Measurements from ENCODE around the gene AMZ1.
A peak's percentile ranks its signal among the peaks of the same experiment; 100 is the strongest.

AMZ1 gene

DNA sequence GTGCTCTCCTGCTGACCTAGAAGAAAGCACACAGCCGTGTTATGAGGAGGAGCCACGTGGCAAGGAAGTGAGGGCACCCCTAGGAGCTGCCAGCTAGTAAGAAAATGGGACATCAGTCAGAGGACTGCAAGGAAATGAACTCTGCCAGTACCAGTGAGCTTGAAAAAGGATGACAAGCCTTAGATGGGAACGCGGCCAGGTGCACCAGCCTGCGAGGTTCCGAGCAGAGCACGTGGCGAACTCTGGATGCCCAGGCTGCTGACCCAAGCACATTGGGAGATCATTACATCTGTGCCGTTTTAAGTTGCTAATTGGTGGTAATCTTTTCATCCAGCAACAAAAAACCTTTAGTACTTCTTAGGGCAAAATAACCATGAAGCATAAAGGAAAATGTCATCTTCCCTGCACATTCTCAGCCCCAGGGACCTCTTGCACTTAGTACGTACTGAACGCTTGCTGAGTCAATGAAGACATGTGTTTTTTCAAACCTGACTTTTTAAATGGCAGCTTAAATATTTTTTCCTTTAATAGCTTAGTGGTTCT is 69.4 kb downstream of the AMZ1 start:
- no peak for DNase-seq

DNA sequence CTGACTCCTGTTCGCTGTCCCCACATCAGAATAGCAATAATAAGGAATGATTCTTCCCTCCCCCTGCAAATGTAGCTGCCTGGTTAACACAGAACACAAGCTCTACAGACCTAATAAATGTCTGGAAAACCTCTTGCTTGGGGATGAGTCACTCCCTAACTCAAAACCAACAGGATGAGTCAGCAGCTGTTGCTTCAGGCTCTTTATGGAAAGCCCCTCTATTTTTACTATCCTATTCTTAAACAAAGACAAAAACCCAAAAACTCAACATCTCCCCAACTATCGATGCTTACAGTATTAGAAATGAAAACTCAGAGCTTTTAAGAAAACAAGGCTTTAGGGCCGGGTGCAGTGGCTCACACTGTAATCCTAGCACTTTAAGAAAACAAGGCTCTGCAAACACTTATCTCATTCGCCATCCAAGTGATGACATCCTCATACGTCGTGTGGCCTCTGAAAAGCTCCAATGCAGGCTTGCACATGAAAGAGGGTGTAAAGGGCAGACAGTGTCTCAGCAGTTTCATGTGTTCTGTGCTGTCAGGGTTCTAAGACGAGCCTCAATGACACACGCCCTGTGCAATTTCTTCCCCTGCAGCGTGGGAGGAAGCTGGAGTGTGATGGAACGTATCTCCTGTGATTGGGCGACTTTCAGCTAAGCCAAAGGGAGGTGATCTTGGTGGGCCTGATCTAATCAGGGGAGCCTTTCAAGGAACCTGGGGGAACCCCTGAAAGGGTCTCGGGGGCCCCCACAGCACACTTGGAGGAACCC is 70.1 kb downstream of the AMZ1 start:
- DNase-seq: peak; percentile 88

DNA sequence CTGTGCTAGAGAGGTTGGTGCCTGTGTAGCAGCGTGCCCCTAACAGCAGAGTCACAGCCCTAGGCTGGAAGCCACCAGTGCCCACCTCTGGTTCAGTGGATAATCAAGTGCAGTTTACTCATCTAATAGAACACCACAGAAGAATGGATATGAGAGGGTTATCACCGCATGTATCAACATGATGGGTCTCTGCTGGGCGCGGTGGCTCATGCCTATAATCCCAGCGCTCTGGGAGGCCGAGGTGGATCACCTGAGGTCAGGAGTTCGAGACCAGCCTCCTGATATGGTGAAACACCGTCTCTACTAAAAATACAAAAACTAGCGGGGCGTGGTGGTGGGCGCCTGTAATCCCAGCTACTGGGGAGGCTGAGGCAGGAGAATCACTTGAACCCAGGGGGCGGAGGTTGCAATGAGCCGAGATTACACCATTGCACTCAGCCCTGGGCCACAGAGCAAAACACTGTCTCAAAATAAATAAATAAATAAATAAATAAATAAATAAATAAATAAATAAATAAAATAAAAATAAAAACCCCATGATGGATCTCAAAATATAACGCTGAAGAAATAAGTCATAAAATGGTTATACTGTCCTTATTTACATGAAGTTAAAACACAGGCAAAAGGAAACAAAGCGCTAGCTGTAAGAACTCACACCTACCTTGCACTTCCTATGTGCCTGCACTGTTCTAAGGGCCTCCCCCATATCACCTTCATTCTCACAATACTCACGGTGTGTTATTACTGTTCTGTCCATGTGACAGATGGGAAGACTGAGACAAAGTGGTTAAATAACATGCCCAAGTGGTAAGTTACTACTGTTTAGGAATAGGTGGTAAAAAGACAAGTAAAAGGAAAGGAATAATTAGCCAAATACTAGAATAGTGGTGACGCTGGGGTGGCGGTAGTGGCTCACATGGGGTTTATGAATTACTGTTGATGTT is 70.9 kb downstream of the AMZ1 start:
- DNase-seq: no peak

DNA sequence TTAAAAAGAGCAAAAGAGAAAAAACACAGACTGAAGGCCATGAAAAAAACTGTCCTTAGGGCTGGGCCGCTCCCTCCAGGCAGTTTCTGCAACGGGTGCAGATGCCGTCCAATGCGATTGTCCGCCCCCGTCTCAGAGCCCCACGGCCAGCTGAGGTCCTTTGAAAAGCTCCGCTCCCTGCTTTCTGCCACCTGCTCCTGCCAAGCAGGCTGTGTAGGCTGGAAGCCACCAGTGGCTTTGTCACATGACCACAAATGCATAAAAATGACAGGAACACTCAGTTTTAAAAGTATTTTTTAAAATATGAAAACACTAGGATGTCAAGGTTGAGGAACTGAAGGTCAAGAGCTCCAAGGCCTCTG is 71.7 kb downstream of the AMZ1 start:
- DNase-seq: no peak

DNA sequence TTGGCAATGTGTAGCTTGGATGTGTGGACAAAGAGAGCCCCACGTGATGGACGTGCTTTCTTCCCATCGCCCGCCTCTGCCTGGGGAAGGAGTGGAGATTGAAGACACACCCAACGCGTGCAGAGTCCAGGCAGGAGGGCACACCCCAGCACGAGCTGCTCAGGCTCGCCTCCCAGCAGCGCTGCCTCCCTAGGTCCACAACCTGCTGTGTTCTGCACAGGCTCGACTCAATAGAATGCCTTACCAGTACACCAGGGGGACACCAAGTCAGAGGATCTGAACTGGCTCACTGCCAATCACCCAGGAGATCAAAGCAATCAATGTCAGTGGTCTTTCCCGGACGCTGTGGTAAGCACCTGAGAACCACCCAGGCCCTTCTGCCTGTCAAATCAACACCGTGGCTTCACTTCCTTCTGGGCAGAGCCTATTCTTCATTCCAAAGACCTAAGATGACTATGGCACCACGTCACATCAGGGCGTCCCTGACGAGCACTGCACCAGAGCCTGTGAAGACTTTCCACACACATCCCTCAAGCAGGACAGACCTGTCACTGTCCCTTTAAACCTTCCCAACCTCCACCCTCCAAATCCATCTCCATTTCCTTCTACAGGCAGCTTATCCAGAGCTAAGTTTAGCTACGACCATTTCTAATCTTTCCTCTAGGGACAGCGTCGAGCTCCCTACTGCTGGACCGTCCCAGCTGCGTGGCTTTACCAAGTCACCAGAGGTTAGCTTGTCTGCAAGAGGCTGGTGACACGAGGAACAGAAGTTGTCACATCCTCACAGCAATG is 72.3 kb downstream of the AMZ1 start:
- DNase-seq: no peak

DNA sequence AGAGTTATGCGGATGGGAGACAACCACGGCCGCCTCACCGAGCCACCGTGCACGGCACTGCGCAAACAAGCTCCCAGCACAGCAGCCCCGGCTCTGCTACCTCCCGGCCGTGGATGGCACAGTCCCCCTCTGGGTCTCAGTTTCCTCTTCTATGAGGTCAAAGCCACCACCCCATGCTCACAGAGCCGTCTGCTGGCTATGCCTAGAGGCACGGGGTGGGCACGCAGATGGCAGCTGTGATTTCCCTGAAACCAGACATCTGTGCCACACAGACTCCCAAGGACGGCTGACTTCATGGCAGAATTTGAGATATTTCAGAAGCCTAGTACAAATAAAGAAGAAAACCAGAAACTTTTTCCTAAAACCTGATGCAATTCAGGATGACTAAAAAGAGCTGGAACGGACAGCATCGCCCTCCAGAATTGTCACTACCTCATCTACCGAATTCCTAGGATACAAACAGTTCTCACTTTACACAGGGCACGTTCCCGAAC is 73.2 kb downstream of the AMZ1 start:
- no peak for DNase-seq

DNA sequence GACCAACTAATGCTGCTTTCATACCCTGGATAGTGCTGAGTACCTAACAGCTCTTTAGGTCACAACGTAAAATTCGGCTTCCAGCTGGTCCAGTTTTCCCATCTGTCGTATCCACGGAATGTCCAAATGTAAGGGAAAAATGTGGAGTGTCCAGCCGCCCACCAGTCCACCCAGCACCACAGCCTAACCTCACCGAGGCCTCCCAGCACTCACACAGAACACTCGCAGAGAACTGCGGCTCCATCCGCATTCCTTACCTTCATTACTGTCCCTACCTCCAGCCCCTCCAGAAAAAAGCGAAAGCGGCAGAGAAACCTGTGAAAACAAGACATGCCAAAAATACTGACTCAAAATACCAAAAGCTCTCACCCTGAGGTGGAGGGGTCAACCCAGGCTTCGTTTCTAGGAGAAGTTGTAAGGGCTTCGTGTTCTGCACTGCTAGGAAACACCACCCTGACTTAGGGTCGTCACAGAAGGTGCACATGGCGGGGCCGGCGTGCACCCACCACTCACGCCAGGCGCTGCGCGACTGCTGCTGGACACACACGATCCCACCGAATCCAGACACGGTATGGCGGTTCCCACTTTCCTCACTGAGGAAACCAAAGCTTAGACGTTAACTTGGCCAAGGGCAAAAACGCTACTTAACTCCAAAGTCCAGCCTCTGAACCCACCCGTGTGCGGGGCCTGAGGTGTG is 73.9 kb downstream of the AMZ1 start:
- no peak for DNase-seq

DNA sequence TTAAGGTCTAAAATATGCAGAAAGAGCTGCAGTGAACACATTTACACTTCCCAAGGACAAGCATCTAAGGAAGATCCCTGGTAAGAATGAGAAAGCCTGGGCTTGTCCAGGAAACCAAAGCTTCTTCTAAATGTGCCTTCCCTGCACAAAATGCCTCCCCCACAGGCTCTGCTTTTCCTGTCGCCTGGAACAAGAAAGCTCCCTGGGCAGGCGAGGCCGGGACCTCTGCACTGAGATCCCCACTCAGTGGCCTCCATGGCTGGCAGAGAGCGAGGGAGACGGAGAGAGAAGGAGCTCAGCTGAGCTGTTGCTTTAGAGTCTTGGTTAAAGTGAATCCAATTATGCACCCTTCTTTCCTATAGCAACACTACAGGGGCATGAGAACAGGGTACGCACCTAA is 75.6 kb downstream of the AMZ1 start:
- no peak for DNase-seq

DNA sequence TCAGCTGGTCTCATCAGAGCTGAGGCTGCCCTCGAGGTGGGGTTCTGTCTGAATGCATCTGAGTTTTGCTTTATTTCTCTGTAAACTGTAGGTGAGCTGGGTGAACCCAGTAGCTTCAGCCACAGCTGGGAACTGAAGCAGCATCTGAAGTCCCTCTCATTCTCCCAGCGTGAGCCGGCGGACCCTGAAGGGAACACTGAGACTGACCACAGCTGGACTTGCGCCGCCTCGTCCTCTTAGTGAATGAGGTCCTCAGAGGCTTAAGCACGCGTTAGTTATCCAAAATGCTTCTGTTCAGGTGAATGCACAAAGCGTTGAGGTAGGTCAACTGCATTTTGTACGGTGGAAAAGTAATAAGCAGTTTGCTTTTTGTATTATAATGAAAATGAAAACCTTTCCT is 76.6 kb downstream of the AMZ1 start:
- no peak for DNase-seq
